Endodermal cell (in vitro differentiated cells): ENCODE results near the gene LIPC. TPM values are rescaled to one million over a fixed set of nuclear protein-coding genes. Genes with fewer than 3 reads are reported as not detected.

Experiments
- DNase-seq: peaks from one replicate; pipeline ENCODE4 v3.0.0-alpha.2; 2017
- H3K27ac ChIP-seq: 2 replicates; pipeline ENCODE4 v1.5.1; 2013; ENCODE audit warnings: mild to moderate bottlenecking, low read depth, low read length, moderate library complexity
- H3K27me3 ChIP-seq: 2 replicates; pipeline ENCODE4 v1.6.1; 2013; ENCODE audit warnings: mild to moderate bottlenecking, low read length, moderate library complexity; ENCODE audit not compliant: insufficient read depth, control insufficient read depth, poor library complexity, severe bottlenecking
- H3K36me3 ChIP-seq: 2 replicates; pipeline ENCODE4 v1.7.0; 2013; ENCODE audit warnings: mild to moderate bottlenecking, low read length, moderate library complexity; ENCODE audit not compliant: control insufficient read depth, insufficient read depth
- H3K4me1 ChIP-seq: one replicate; pipeline ENCODE4 v1.7.0; 2013; ENCODE audit warnings: low read length; ENCODE audit not compliant: control insufficient read depth, insufficient read depth
- H3K4me3 ChIP-seq: 2 replicates; pipeline ENCODE4 v1.5.1; 2013; ENCODE audit warnings: mild to moderate bottlenecking, low read length, moderate library complexity
- H3K9ac ChIP-seq: 2 replicates; pipeline ENCODE4 v1.6.1; 2013; ENCODE audit warnings: mild to moderate bottlenecking, low read length, moderate library complexity; ENCODE audit not compliant: poor library complexity, severe bottlenecking; ENCODE audit errors: extremely low read depth
- H3K9me3 ChIP-seq: 2 replicates; pipeline ENCODE4 v1.6.1; 2013; ENCODE audit warnings: mild to moderate bottlenecking, low read length, moderate library complexity; ENCODE audit not compliant: control insufficient read depth
- H3K27ac Mint-ChIP-seq: 2 replicates; pipeline ENCODE4 v1.8.0; 2020; ENCODE audit warnings: mixed read lengths
- H3K27me3 Mint-ChIP-seq: 2 replicates; pipeline ENCODE4 v1.8.0; 2021; ENCODE audit warnings: mild to moderate bottlenecking, mixed read lengths; ENCODE audit not compliant: insufficient read depth
- H3K36me3 Mint-ChIP-seq: 2 replicates; pipeline ENCODE4 v1.8.0; 2020; ENCODE audit warnings: low read depth, mixed read lengths
- H3K4me1 Mint-ChIP-seq: 2 replicates; pipeline ENCODE4 v1.8.0; 2020; ENCODE audit warnings: mixed read lengths
- H3K4me3 Mint-ChIP-seq: 2 replicates; pipeline ENCODE4 v1.8.0; 2020; ENCODE audit warnings: mild to moderate bottlenecking, moderate library complexity, mixed read lengths
- H3K9me3 Mint-ChIP-seq: 2 replicates; pipeline ENCODE4 v1.8.0; 2020; ENCODE audit warnings: mild to moderate bottlenecking, mixed read lengths
- CTCF ChIP-seq: fragments of 200-600 bp; sonication (generic); conservative IDR thresholded peaks from 2 replicates; pipeline ENCODE4 v1.5.0; 2021; ENCODE audit warnings: antibody characterized with exemption, mild to moderate bottlenecking
- WGBS, 2 experiments: methylation state at CpG; one replicate each; pipeline versions ENCODE4 v1.1.5 to v1.1.7; 2013; ENCODE audit warnings: missing lambda C conversion rate in 2 of 2, mixed read lengths in 1 of 2; ENCODE audit not compliant: insufficient coverage in 1 of 2, insufficient read length in 1 of 2; 5-methylcytosine and 5-hydroxymethylcytosine counted together
- total RNA-seq, 2 donors: library from RNA; stranded (reverse); fragmentation: NEBNext Ultra II Directional in 1 of 2; extraction: Animal tissue kit (Norgen Biotek cat#: 25700) in 1 of 2; gene quantifications; 2 replicates in 1 of 2; 3 replicates in 1 of 2; pipeline ENCODE4 v1.2.1, GENCODE V29; 2021

LIPC gene
- total RNA-seq, 2 donors from 2014 or later = not detected

DNA sequence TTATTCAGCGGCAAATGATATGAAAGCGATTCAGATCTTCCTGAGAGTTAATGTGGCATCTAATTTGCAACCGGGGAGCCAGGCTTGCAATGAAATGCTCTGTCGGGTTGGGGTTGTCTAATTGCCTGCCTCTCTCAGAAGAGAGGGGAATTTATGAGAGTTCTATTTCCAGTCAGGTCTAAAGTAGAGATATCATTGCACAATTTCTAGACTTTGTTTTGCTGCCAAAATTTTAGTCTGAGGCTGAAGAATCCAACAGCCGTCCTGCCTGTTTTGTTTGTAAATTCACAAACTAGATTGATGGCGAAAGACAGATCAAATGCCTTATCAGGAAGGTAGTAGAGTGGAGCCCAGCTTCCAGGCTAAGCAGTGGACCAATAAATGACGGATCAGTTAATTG lies 610 bp downstream of the LIPC start:
- no peak overlapping the region for H3K27ac ChIP-seq
- no peaks in the 10 kb centered on the region for H3K36me3 Mint-ChIP-seq
- H3K27ac Mint-ChIP-seq = no peak overlapping the region
- DNase-seq = no peak
- no peaks in the 10 kb centered on the region for H3K27me3 ChIP-seq
- no peaks in the 10 kb centered on the region for H3K9me3 ChIP-seq
- no peaks in the 10 kb centered on the region for H3K27me3 Mint-ChIP-seq
- peaks cover 14% of the 10 kb centered on the region for H3K4me1 ChIP-seq
- H3K36me3 ChIP-seq = no peaks in the 10 kb centered on the region
- no peaks in the 10 kb centered on the region for H3K9me3 Mint-ChIP-seq
- H3K4me3 ChIP-seq = no peak overlapping the region
- H3K4me1 Mint-ChIP-seq = peaks cover 14% of the 10 kb centered on the region
- no peak overlapping the region for H3K9ac ChIP-seq
- no peak for TF ChIP-seq CTCF
- H3K4me3 Mint-ChIP-seq = no peak overlapping the region
- 91 to 93% methylated on average over 7 of the region's 7 CpGs for WGBS, 2 experiments

DNA sequence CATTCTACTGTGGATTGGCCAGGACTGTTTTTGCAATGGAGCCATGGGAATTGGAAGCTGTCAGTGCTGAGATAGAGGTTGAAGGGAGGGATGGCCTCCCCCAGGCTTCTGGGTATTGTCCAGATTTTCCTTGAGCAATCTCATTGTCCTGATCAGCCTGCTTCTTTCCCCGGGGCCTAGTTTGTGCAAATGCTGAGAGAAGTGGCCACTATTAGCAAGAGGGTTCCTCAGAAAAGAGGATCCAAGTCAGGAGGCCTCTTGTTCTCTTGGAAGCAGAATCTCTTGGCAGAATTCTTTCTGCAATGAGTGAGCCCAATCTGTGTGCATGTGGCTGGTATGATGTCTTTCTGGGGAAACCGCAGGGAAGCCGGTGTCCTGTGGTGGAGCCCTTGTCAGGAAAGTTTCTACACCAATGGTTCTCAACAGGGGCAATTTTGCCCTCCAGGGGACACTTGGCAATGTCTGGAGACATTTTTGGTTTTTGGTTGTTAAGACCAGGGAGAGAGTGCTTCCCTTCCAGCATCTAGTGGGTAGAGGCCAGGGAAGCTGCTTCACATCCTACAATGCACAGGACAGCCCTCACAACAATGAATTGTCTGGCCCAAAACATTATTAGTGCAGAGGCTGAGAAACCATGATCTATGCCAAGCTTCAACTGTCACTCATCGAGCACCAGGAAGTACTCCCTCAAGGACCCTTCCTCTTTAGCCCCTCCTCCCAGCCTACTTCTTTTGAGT lies 2.0 kb downstream of the LIPC start:
- H3K27ac ChIP-seq = no peak overlapping the region
- H3K9ac ChIP-seq = no peak overlapping the region
- no peaks in the 10 kb centered on the region for H3K27me3 Mint-ChIP-seq
- H3K36me3 ChIP-seq = no peaks in the 10 kb centered on the region
- H3K4me3 Mint-ChIP-seq = no peak overlapping the region
- no peaks in the 10 kb centered on the region for H3K36me3 Mint-ChIP-seq
- H3K27ac Mint-ChIP-seq = no peak overlapping the region
- no peak overlapping the region for H3K4me3 ChIP-seq
- no peaks in the 10 kb centered on the region for H3K27me3 ChIP-seq
- H3K4me1 ChIP-seq = peaks cover 14% of the 10 kb centered on the region
- H3K4me1 Mint-ChIP-seq = peaks cover 17% of the 10 kb centered on the region
- WGBS, 2 experiments = 89 to 94% methylated on average over 2 to 4 of the region's 4 CpGs
- no peaks in the 10 kb centered on the region for H3K9me3 ChIP-seq
- no peak for TF ChIP-seq CTCF
- peak; percentile 59 for DNase-seq
- H3K9me3 Mint-ChIP-seq = no peaks in the 10 kb centered on the region

- H3K27me3 Mint-ChIP-seq = no peaks in the 10 kb centered on the region
- Histone ChIP-seq H3K4me3 (no peak overlapping the region), H3K36me3 (no peaks in the 10 kb centered on the region), H3K9me3 (no peaks in the 10 kb centered on the region), H3K9ac (no peak overlapping the region), H3K27me3 (no peaks in the 10 kb centered on the region), H3K27ac (no peak overlapping the region), H3K4me1 (peaks cover 15% of the 10 kb centered on the region)
- no peak overlapping the region for H3K4me3 Mint-ChIP-seq
- H3K27ac Mint-ChIP-seq = no peak overlapping the region
- 89 to 95% methylated on average over 5 to 10 of the region's 10 CpGs for WGBS, 2 experiments
- no peak for TF ChIP-seq CTCF
- H3K36me3 Mint-ChIP-seq = no peaks in the 10 kb centered on the region
- no peaks in the 10 kb centered on the region for H3K9me3 Mint-ChIP-seq
- no peak for DNase-seq
- peaks cover 20% of the 10 kb centered on the region for H3K4me1 Mint-ChIP-seq
Observed at GRCh38 chr15:58434334-58434875, 2.6 kb downstream of the LIPC start.
